GM21526 (cell line): Measurements from ENCODE around the gene PPP3CA.

Experiments used
- ATAC-seq: cut with Tn5 transposase; IDR thresholded peaks from one replicate; pipeline ENCODE4 v1.9.1; 2021; ENCODE audit warnings: moderate library complexity; ENCODE audit not compliant: unreplicated experiment, low FRiP score

The PPP3CA gene

DNA sequence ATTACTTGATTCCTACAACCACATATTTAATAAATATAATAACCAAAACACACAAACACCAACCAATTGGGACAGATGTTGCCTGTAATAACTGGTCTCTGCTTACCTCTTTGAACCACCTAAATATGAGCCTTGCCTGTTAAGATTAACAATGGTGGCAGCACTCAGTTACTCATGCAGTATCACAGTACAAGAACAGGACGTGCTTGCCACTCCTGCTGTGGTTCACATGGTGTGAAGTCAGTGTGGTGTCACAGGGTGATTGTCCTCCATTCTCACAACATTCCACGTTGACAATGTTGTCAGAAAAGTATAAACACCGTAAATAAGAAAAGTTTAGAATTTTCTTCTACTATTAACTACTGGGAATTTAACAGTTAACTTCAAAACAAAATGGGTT, 365.0 kb downstream of the PPP3CA start:
- ATAC-seq = no peak

DNA sequence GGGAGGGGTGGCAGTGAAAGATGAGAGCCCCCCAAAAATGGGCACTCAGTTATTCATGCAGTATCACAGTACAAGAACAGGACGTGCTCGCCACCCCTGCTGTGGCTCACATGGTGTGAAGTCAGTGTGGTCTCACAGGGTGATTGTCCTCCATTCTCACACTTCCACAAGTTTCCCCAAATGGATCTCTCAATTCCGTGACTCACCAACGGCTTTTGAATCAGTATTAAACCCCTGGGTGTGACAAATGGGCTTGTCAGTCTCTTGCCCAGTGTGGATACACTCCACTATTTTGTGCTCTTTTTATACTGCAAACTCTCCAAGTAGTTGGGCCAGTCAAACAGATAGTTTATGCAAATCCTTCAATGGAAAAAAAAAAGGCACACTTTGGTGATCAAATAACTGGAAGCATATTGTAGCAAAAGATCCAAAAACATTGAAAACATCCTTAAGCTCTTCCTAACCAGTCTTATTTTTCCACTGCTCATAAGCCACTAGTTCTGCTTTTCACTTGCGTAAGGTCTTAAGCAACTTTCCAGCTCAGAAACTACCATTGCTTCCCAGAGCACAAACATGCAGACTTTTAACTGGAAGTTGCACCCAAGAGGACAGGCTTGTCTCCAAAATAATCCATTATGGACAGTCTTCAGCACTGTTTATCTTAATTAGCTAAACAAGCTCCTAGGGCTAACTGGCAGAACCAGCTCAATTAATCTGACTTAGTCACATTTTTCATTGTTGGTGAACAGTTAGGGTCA, 365.7 kb downstream of the PPP3CA start:
- no peak for ATAC-seq

- no peak for ATAC-seq
Measured at GRCh38 chr4:100979736-100980135, 367.6 kb downstream of the PPP3CA start.

GRCh38 chr4:100977746-100978397, 369.5 kb downstream of the PPP3CA start:
- ATAC-seq = no peak

DNA sequence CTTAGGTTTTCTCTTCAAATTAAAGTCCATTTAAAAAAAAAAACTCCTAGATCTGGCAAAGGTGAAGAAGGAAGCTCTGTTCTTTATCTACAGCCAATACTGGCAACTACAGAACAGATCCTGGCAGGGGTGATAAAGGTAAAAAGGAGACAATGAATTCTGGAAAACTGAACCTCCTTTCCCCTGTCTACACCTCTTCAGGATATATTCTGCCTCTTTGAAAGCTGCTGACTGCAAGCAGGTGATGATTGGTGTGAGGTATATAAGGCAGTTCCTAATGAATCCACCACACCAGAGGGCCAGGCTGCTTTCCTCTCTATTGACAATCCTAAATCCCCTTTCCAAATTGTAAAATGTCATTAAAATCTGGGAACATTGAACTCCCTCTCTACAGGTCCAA, 370.1 kb downstream of the PPP3CA start:
- ATAC-seq = no peak
